ENCODE measurements around the gene DDX41. TPM values are rescaled to one million over a fixed set of nuclear protein-coding genes. Genes with fewer than 3 reads are reported as not detected.

DDX41 gene
- total RNA-seq, 2 donors from 2014 or later: 84.3 to 134 TPM

GRCh38 chr5:177468329-177468684 lies 48.5 kb downstream of the DDX41 start:
- Histone ChIP-seq H3K9ac (ENCODE audit: low read depth in 2 of 2, low read length in 2 of 2) (no peak overlapping the region), H3K9me3 (no peaks in the 10 kb centered on the region), H3K4me1 (peaks cover 9% of the 10 kb centered on the region), H3K4me3 (no peak overlapping the region), H3K27me3 (peaks cover 3% of the 10 kb centered on the region), H3K27ac (no peak overlapping the region), H3K36me3 (no peaks in the 10 kb centered on the region)
- DNase-seq: no peak
- TF ChIP-seq, protein P1, sequence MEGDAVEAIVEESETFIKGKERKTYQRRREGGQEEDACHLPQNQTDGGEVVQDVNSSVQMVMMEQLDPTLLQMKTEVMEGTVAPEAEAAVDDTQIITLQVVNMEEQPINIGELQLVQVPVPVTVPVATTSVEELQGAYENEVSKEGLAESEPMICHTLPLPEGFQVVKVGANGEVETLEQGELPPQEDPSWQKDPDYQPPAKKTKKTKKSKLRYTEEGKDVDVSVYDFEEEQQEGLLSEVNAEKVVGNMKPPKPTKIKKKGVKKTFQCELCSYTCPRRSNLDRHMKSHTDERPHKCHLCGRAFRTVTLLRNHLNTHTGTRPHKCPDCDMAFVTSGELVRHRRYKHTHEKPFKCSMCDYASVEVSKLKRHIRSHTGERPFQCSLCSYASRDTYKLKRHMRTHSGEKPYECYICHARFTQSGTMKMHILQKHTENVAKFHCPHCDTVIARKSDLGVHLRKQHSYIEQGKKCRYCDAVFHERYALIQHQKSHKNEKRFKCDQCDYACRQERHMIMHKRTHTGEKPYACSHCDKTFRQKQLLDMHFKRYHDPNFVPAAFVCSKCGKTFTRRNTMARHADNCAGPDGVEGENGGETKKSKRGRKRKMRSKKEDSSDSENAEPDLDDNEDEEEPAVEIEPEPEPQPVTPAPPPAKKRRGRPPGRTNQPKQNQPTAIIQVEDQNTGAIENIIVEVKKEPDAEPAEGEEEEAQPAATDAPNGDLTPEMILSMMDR (IDR thresholded peaks at IDR 0.05): no peak
- intact Hi-C loops (cut with DNase I): no loop called here

DNA sequence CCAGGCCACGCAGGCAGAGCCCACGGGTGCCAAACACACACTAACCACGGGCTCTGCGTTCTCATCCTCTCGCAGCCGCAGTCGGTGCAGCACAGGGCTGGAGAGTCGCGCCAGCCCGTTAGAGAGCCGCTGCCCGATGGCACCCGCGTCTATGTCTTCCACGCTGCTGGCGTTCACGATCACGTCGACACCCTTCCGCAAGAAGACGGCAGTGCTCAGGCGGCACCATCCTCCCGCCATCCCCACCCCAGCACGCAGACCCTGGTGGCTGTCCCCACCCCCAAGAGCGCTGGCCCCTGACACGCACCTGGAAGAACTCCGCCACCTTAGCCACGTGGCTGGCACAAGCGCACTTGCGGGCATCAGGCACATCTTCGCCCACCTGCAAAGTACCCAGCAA lies 49.3 kb downstream of the DDX41 start:
- H3K27ac ChIP-seq: no peak overlapping the region
- H3K9me3 ChIP-seq: no peaks in the 10 kb centered on the region
- peaks cover 5% of the 10 kb centered on the region for H3K4me1 ChIP-seq
- intact Hi-C loops (cut with DNase I): no loop called here
- H3K27me3 ChIP-seq: peaks cover under 1% of the 10 kb centered on the region
- H3K4me3 ChIP-seq: no peak overlapping the region
- H3K36me3 ChIP-seq: no peaks in the 10 kb centered on the region
- TF ChIP-seq, protein P1 (IDR thresholded peaks at IDR 0.05): no peak
- no peak overlapping the region for H3K9ac ChIP-seq (ENCODE audit: low read depth in 2 of 2, low read length in 2 of 2)
- no peak for DNase-seq

GRCh38 chr5:177466861-177467260 lies 49.9 kb downstream of the DDX41 start:
- Histone ChIP-seq H3K27me3 (no peaks in the 10 kb centered on the region), H3K9me3 (no peaks in the 10 kb centered on the region), H3K36me3 (no peaks in the 10 kb centered on the region), H3K4me1 (no peaks in the 10 kb centered on the region), H3K4me3 (no peak overlapping the region), H3K9ac (ENCODE audit: low read depth in 2 of 2, low read length in 2 of 2) (no peak overlapping the region), H3K27ac (no peak overlapping the region)
- TF ChIP-seq, protein P1 (IDR thresholded peaks at IDR 0.05): no peak
- DNase-seq: no peak
- intact Hi-C loops (cut with DNase I): no loop called here

DNA sequence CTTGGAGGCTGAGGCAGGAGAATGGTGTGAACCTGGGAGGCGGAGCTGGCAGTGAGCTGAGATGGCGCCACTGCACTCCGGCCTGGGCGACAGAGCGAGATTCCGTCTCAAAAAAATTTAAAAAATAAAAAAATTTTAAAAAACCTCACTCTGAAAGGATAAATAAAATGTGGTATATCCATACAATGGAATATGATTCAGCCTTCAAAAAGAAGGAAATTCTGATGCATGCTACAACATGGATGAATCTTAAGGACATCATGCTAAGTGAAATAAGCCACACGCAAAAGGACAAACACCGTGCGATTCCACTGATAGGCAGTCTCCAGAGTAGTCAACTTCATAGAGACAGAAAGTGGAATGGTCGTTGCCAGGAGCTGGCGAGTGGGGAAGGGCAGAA lies 51.7 kb downstream of the DDX41 start:
- Histone ChIP-seq H3K36me3 (no peaks in the 10 kb centered on the region), H3K27me3 (no peaks in the 10 kb centered on the region), H3K27ac (no peak overlapping the region), H3K9me3 (no peaks in the 10 kb centered on the region), H3K4me1 (no peaks in the 10 kb centered on the region), H3K9ac (ENCODE audit: low read depth in 2 of 2, low read length in 2 of 2) (no peak overlapping the region), H3K4me3 (no peak overlapping the region)
- intact Hi-C loops (cut with DNase I): no loop called here
- TF ChIP-seq, protein P1 (IDR thresholded peaks at IDR 0.05): no peak
- DNase-seq: no peak

GRCh38 chr5:177462021-177462670 lies 54.6 kb downstream of the DDX41 start:
- no peaks in the 10 kb centered on the region for H3K36me3 ChIP-seq
- intact Hi-C loops (cut with DNase I): no loop called here
- TF ChIP-seq, protein P1 (IDR thresholded peaks at IDR 0.05): no peak
- H3K4me1 ChIP-seq: no peaks in the 10 kb centered on the region
- no peaks in the 10 kb centered on the region for H3K9me3 ChIP-seq
- DNase-seq: no peak
- H3K4me3 ChIP-seq: no peak overlapping the region
- no peaks in the 10 kb centered on the region for H3K27me3 ChIP-seq
- H3K9ac ChIP-seq (ENCODE audit: low read depth in 2 of 2, low read length in 2 of 2): no peak overlapping the region
- H3K27ac ChIP-seq: no peak overlapping the region

Other genes starting within 250 kb of the DDX41 start
- 10 to 100 TPM; 32.9 to 39.5 TPM for gene RAB24, start 213.2 kb downstream of the DDX41 start, total RNA-seq
- 100 to 1,000 TPM; 245 to 396 TPM for gene PRELID1, start 213.2 kb downstream of the DDX41 start, total RNA-seq
- 10 to 100 TPM in 1 of 2 donors, 1 to 10 TPM in 1; 9.3 to 36.4 TPM for gene MXD3, start 205.1 kb downstream of the DDX41 start, total RNA-seq
- gene LMAN2, start 165.3 kb downstream of the DDX41 start, total RNA-seq: 100 to 1,000 TPM; 137 to 185 TPM
- 10 to 100 TPM in 1 of 2 donors, 1 to 10 TPM in 1; 9.1 to 10.1 TPM for gene RGS14, start 159.0 kb downstream of the DDX41 start, total RNA-seq
- gene SLC34A1, start 132.5 kb downstream of the DDX41 start, total RNA-seq: not detected
- not detected for gene PFN3, start 116.3 kb downstream of the DDX41 start, total RNA-seq
- gene F12, start 107.4 kb downstream of the DDX41 start, total RNA-seq: 10 to 100 TPM; 14.7 to 34.0 TPM
- gene GRK6, start 90.3 kb downstream of the DDX41 start, total RNA-seq: 10 to 100 TPM; 38.0 to 64.4 TPM
- 1 to 10 TPM; 3.9 to 5.0 TPM for gene PRR7, start 70.1 kb downstream of the DDX41 start, total RNA-seq
- gene DBN1, start 43.3 kb downstream of the DDX41 start, total RNA-seq: 10 to 100 TPM in 1 of 2 donors, 1 to 10 TPM in 1; 9.3 to 18.8 TPM
- 10 to 100 TPM; 19.7 to 44.9 TPM for gene PDLIM7, start 19.4 kb downstream of the DDX41 start, total RNA-seq
- 1 to 10 TPM; 4.1 to 8.9 TPM for gene DOK3, start 7.1 kb downstream of the DDX41 start, total RNA-seq
- gene FAM193B, start 37.6 kb upstream of the DDX41 start, total RNA-seq: 10 to 100 TPM; 39.4 to 78.6 TPM
- 100 to 1,000 TPM; 187 to 303 TPM for gene TMED9, start 75.2 kb upstream of the DDX41 start, total RNA-seq
- gene B4GALT7, start 83.2 kb upstream of the DDX41 start, total RNA-seq: 10 to 100 TPM; 19.2 to 30.3 TPM

Measured in colonic mucosa (tissue), 4 donors.